EL (cell line): ENCODE measurements around the gene AMN.
A peak's percentile ranks its signal among the peaks of the same experiment; 100 is the strongest.

Experiments
- DNase-seq: peaks from one replicate; pipeline ENCODE4 v3.0.0-alpha.2; 2016

The AMN gene

DNA sequence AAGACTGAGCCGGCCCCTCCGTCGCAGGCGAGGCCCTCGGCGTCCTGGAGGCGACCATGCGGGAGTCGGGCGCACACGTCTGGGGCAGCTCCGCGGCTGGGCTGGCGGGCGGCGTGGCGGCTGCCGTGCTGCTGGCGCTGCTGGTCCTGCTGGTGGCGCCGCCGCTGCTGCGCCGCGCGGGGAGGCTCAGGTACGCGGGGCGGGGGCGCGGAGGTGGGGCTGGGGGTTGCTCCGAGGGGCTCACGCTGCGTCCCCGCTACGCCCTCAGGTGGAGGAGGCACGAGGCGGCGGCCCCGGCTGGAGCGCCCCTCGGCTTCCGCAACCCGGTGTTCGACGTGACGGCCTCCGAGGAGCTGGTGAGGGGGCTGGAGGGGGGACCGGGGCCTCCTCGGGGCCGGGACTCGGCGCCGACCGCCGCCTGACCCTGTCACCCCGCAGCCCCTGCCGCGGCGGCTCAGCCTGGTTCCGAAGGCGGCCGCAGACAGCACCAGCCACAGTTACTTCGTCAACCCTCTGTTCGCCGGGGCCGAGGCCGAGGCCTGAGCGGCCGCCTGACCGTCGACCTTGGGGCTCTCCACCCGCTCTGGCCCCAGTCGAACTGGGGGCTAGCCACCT is 7.8 kb downstream of the AMN start:
- no peak for DNase-seq

GRCh38 chr14:102930753-102931579 is 8.5 kb downstream of the AMN start:
- peak; percentile 43 for DNase-seq

- DNase-seq = no peak
Measured at GRCh38 chr14:102931580-102932285, 9.3 kb downstream of the AMN start.

DNA sequence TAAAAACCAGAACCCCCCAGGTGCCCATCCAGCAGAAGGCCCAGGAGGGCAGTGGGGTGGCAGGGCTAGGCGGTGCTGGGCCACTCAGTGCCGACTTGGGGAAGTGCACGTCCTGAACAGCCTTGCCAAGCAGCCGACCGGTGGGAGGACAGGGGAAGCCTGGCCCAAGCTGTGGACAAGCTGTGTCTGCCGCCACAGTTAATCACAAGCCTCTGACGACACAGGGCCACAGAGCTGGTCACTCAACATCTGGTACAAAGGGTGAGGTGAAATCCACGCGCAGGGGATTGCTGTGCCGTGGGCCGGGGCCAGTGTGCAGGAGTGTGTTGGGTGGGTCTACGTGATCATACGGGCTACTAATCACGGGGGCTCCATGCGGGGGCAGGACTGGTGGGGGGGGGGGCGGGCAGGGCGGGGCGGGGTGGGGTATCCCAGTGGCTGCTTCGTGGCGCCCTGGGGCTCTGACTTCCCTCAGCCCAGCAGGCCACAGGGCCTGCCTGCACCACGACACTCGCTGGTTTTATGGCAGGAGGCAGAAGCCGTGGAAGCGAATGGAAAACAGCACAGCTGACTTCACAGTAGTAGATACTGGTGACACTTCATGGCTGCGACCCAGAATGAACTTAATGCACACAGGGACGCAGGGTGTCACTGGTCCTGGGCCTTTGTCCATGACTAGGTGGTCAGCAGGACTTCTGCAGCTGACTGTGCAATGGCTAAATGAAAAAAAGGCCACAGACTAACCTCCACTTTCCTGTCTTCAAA is 10.2 kb downstream of the AMN start:
- no peak for DNase-seq

GRCh38 chr14:102933618-102934231 is 11.3 kb downstream of the AMN start:
- no peak for DNase-seq

GRCh38 chr14:102935756-102936155 is 13.3 kb downstream of the AMN start:
- no peak for DNase-seq

- DNase-seq = no peak
Measured at GRCh38 chr14:102937331-102938175, 15.1 kb downstream of the AMN start.

- DNase-seq = no peak
Measured at GRCh38 chr14:102938191-102938590, 15.7 kb downstream of the AMN start.

DNA sequence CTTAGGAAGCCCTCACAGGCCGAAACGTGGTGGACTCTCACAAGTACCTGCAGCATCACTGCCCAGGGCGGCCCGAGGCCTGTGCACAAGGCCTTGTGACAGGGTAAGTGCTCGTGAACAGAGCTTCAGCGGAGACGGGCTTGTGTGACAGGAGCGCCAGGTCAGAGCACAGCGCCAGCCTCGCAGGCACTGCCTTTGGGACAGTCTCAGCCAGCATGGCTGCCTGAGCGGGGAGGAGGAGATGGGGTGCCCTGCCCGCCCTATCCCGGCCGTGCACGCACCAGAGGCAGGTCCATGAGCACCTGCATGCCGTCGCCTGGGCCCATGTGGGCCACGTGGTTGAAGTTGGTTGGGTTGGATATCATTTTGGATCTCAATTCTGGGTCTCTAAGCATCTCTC is 16.9 kb downstream of the AMN start:
- no peak for DNase-seq

- DNase-seq = no peak
Measured at GRCh38 chr14:102939820-102940561, 17.5 kb downstream of the AMN start.

GRCh38 chr14:102940729-102941362 is 18.4 kb downstream of the AMN start:
- no peak for DNase-seq

DNA sequence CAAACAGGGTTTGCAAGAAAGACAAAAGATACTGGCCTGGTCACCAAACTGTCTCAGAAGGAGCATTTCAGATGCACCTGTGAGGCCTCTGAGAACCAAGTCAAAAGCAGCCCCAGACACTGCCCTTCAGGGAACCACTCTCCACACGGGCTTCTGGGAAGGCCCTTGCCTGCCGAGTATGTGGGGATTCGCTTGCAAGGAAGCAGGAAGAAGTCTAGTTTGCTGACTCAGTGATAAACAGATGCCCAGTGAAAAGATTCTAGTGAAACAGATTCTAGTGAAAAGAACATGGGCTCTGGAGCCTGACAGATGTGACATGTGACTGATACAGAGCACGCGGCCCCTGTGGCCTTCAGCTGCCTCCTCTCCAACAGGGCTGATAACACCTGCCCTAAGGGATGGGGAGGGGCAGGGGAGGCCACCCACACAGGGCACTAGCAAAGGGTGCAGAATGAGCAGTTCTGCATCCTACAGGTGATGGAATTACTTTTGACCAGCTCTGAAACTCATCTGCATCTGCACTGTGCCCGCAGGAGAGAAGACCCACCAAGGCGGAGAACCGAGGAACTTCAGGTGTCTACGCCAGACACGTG is 19.1 kb downstream of the AMN start:
- DNase-seq = no peak

- no peak for DNase-seq
Measured at GRCh38 chr14:102942069-102942468, 19.6 kb downstream of the AMN start.

DNA sequence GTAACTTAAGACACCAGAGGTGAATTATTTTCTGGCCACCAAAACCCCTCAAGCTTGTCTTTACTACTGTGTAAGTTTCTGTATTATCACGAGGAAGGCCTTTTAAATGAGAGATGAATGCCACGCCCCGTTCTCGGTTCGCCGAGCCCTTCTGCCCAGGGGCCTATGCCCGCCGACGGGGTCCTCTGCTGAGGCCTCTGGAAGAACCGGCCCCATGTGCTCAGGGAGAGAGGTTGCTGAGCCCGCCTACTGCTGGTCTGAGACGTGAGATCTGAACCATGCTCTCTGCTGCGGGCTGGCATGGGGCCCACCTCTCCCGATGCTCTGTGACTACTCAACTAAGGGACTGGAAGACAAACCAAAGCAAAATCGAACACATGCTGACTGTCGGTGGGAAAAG is 21.0 kb downstream of the AMN start:
- no peak for DNase-seq

GRCh38 chr14:102943979-102944378 is 21.5 kb downstream of the AMN start:
- DNase-seq = no peak

GRCh38 chr14:102944448-102945330 is 22.2 kb downstream of the AMN start:
- DNase-seq = no peak

- DNase-seq = peak; percentile 40
Measured at GRCh38 chr14:102945346-102946130, 23.1 kb downstream of the AMN start.
